HUES6 (cell line): ENCODE data around the gene PROM1.

Experiments used
- H3K27ac ChIP-seq: 2 replicates; pipeline ENCODE4 v1.7.0; 2013; ENCODE audit warnings: low read depth, mild to moderate bottlenecking, low read length, inconsistent platforms
- H3K27me3 ChIP-seq: 2 replicates; pipeline ENCODE4 v1.6.1; 2013; ENCODE audit warnings: low read length; ENCODE audit not compliant: control insufficient read depth, insufficient read depth
- H3K36me3 ChIP-seq: 2 replicates; pipeline ENCODE4 v1.6.1; 2013; ENCODE audit warnings: low read length; ENCODE audit not compliant: control insufficient read depth, insufficient read depth
- H3K4me1 ChIP-seq: 2 replicates; pipeline ENCODE4 v1.6.1; 2013; ENCODE audit warnings: low read length; ENCODE audit not compliant: control insufficient read depth, insufficient read depth
- H3K4me3 ChIP-seq: 2 replicates; pipeline ENCODE4 v1.5.1; 2013; ENCODE audit warnings: low read depth, low read length
- H3K9ac ChIP-seq: one replicate; pipeline ENCODE4 v1.6.1; 2013; ENCODE audit warnings: mild to moderate bottlenecking, low read length
- H3K9me3 ChIP-seq: 2 replicates; pipeline ENCODE4 v1.6.1; 2013; ENCODE audit warnings: low read depth, low read length; ENCODE audit not compliant: control insufficient read depth, insufficient read depth

PROM1 gene

GRCh38 chr4:16007471-16008095, 76.2 kb downstream of the PROM1 start:
- Histone ChIP-seq H3K9ac (no peak overlapping the region), H3K27ac (no peak overlapping the region), H3K9me3 (no peaks in the 10 kb centered on the region), H3K36me3 (peaks cover 45% of the 10 kb centered on the region), H3K27me3 (no peaks in the 10 kb centered on the region), H3K4me3 (no peak overlapping the region), H3K4me1 (no peaks in the 10 kb centered on the region)

GRCh38 chr4:16006771-16007446, 76.9 kb downstream of the PROM1 start:
- no peak overlapping the region for H3K9ac ChIP-seq
- H3K27me3 ChIP-seq = no peaks in the 10 kb centered on the region
- no peak overlapping the region for H3K4me3 ChIP-seq
- H3K27ac ChIP-seq = no peak overlapping the region
- H3K36me3 ChIP-seq = peaks cover 45% of the 10 kb centered on the region
- H3K4me1 ChIP-seq = no peaks in the 10 kb centered on the region
- no peaks in the 10 kb centered on the region for H3K9me3 ChIP-seq

DNA sequence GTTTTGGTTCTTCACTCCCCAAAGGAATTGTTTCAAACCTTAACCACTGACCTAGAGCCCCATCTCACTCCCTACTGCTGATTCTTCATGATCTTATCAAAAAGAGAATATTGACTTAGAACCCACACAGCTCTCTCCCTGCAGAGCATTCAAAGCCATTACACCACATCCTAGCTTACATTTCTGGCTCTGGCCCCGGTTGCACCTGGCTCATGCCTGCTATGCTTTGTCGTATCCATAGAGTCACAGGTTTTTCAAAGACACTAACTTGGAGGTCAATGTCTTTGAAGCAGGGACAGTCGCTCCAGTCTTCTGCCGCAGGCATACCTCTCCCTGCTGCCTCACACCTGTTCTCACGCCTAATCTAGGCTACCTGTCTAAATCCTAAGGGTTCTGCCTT, 78.1 kb downstream of the PROM1 start:
- no peaks in the 10 kb centered on the region for H3K9me3 ChIP-seq

DNA sequence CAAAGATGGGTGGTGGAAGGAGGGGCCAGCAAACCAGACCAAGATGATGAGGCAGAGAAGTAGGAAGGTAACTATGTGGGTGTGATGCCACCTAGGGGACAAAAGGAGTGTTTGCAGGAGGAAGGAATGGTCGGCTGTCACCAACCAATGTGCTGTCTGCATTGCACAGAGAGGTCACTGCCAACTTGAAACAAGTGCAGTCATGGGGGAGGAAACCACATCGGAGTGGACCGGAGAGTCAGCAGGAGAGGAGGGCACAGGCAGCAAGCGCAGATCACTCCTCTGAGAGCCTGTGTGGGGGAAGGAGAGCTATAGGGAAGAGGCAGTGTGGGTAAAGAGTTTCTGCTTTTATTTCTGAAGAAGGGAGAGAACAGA, 82.4 kb downstream of the PROM1 start:
- H3K4me1 ChIP-seq = peaks cover 2% of the 10 kb centered on the region; the same call in 1 of the 2 replicates

More for the DNA sequence above, 78.1 kb downstream of the PROM1 start:
- Histone ChIP-seq H3K4me3 (no peak overlapping the region), H3K27me3 (no peaks in the 10 kb centered on the region), H3K4me1 (peaks cover 2% of the 10 kb centered on the region; the same call in 1 of the 2 replicates), H3K36me3 (peaks cover 35% of the 10 kb centered on the region), H3K27ac (no peak overlapping the region), H3K9ac (no peak overlapping the region)

DNA sequence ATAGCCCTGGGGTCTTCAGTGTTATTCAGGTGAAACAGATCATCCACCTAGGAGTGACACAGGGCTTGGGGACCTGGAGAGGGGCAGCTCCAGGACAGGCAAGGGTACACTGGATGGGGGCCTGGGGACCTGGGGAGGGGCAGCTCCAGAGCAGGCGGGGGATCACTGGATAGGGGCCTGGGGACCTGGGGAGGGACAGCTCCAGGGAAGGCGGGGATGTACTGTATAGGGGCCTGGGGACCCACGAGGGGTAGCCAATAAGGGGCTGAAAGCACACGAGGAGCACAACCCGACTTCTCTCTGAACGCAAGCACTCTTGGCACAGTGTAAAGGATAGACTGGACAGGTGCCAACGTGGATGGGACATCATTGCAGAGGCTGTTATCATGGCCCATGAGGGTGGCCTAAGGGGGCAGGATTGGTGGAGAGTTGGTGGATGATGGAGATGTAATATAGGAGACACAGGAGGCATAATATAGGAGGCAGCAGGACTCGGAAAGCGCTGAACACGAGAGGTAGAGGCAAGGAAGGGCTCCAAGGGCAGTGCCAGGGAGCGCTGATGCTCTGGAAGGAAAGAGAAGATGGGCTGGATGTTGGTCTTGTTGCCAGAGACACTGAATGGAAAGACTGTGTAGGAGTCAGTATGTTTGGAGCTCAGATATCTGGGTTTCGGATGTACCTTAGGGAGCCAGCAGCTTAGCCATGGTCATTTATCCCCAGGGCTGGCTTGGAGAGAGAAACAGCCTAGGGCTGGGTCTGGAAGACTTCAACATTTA, 82.9 kb downstream of the PROM1 start:
- H3K36me3 ChIP-seq = peaks cover 14% of the 10 kb centered on the region
- H3K9ac ChIP-seq = no peak overlapping the region
- H3K4me1 ChIP-seq = peaks cover 2% of the 10 kb centered on the region; the same call in 1 of the 2 replicates
- no peaks in the 10 kb centered on the region for H3K27me3 ChIP-seq
- H3K27ac ChIP-seq = no peak overlapping the region
- H3K9me3 ChIP-seq = no peaks in the 10 kb centered on the region
- H3K4me3 ChIP-seq = no peak overlapping the region

More for the DNA sequence above, 82.4 kb downstream of the PROM1 start:
- no peak overlapping the region for H3K4me3 ChIP-seq
- no peak overlapping the region for H3K27ac ChIP-seq
- peaks cover 19% of the 10 kb centered on the region for H3K36me3 ChIP-seq
- H3K9ac ChIP-seq = no peak overlapping the region
- H3K9me3 ChIP-seq = no peaks in the 10 kb centered on the region
- H3K27me3 ChIP-seq = no peaks in the 10 kb centered on the region

GRCh38 chr4:15996773-15997172, 87.0 kb downstream of the PROM1 start:
- Histone ChIP-seq H3K9me3 (no peaks in the 10 kb centered on the region), H3K27ac (no peak overlapping the region), H3K9ac (no peak overlapping the region), H3K4me1 (peaks cover 2% of the 10 kb centered on the region; the same call in 1 of the 2 replicates), H3K27me3 (no peaks in the 10 kb centered on the region), H3K36me3 (peaks cover 37% of the 10 kb centered on the region), H3K4me3 (no peak overlapping the region)

DNA sequence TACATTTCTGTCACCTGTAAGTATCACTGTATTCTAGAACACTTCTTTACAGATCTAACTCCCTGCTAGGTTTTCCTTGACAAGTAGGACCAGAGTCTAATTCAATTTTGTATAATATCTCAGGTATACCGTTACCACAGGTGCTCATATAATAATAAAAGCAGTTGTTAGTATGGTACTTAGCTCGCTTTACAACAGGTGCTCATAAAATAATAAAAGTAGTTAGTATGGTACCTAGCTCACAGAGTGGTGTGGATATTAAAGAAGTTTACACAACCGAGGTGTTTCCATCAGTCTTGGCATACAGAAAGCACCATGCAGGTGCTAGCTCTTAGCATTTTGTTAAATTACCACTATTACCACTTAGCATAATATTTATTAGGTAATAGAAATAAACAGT, 88.0 kb downstream of the PROM1 start:
- H3K36me3 ChIP-seq = peaks cover 42% of the 10 kb centered on the region
- no peak overlapping the region for H3K9ac ChIP-seq
- no peak overlapping the region for H3K4me3 ChIP-seq
- H3K9me3 ChIP-seq = no peaks in the 10 kb centered on the region
- no peaks in the 10 kb centered on the region for H3K27me3 ChIP-seq
- H3K4me1 ChIP-seq = no peaks in the 10 kb centered on the region
- no peak overlapping the region for H3K27ac ChIP-seq

DNA sequence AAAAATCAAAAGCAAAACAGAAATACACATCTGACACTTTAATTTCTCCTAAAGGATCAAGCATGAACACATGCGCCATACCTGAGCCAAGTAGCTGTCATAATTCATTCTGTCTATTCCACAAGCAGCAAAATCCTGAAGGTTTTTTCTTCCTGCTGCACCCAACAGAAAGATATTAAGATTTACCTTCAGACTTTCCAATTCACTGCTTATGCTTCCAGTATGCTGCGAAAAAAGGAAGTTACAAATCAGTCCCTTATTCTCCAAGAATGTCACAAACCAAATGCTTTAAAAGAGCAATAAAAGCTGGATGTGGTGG, 91.7 kb downstream of the PROM1 start:
- Histone ChIP-seq H3K9me3 (no peaks in the 10 kb centered on the region), H3K4me3 (no peak overlapping the region), H3K9ac (no peak overlapping the region), H3K36me3 (peaks cover 70% of the 10 kb centered on the region), H3K27me3 (no peaks in the 10 kb centered on the region), H3K4me1 (no peaks in the 10 kb centered on the region), H3K27ac (no peak overlapping the region)

DNA sequence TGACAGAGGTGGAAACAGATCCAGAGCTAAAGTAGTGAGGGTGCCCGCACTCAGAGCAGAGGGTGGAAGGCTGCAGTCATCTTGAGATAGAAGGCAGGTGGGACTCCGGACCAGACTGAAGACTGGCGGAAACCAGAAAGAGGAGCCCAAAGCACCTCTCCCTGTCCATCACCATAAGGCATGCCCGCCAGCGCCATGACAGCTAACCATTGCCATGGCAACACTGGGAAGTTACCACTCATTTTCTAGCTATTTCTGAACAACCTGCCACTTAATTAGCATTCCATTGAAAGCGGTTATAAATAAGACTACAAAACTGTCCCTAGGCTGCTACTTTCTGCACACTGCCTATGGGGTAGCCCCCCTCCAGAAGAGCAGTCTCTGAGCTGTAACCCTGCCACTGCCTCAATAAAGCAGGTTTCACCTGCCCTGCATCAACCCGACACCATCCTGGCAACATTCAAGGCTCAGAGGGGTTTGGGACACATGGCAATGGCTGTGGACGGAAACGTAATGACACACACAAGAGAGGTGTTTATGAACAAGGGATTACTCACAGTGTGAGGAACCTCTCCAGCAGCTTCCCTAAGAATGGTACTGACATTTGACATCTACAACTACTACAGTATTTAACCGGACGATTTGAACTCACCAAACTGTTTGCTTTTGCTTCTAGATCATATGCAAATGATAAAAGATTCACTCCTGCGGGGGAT, 93.1 kb downstream of the PROM1 start:
- Histone ChIP-seq H3K36me3 (peaks cover 84% of the 10 kb centered on the region), H3K4me3 (no peak overlapping the region), H3K4me1 (no peaks in the 10 kb centered on the region), H3K27ac (no peak overlapping the region), H3K27me3 (no peaks in the 10 kb centered on the region), H3K9ac (no peak overlapping the region), H3K9me3 (no peaks in the 10 kb centered on the region)

DNA sequence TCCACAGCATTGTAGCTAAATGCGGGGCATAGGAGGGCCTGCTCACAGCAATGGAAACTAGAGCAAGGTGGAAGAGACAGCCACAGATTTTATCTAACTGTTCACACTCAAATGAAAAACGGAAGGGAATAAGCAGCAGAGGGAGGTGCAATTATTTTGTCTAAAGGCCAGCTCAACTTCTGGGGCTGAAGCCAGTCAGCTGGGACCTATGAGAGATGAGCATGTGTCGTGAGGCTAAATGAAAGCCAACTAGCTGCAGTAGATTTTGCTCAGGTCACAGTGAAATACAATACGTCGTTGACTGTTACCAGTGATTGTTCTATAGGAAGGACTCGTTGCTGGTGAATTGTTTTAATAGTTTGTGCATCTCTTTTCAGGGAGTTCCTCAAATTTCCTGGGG, 94.4 kb downstream of the PROM1 start:
- Histone ChIP-seq H3K27me3 (no peaks in the 10 kb centered on the region), H3K36me3 (peaks cover 88% of the 10 kb centered on the region), H3K9ac (no peak overlapping the region), H3K9me3 (no peaks in the 10 kb centered on the region), H3K27ac (no peak overlapping the region), H3K4me1 (no peaks in the 10 kb centered on the region), H3K4me3 (no peak overlapping the region)
